PFSK-1 (cell line): ENCODE data around the gene RIT2.

Experiments used
- POLR2AphosphoS5 ChIP-seq: IDR thresholded peaks from 2 replicates; pipeline ENCODE4 v1.6.1; 2012; ENCODE audit warnings: low read depth, mild to moderate bottlenecking, control low read depth, low read length, moderate library complexity
- SIN3A ChIP-seq: IDR thresholded peaks from 2 replicates; pipeline ENCODE4 v1.6.1; 2012; ENCODE audit warnings: mild to moderate bottlenecking, low read length, moderate library complexity, borderline replicate concordance; ENCODE audit not compliant: insufficient read depth
- TAF1 ChIP-seq: IDR thresholded peaks from 2 replicates; pipeline ENCODE4 v1.6.1; 2012; ENCODE audit warnings: low read length, control low read depth, borderline replicate concordance; ENCODE audit not compliant: insufficient read depth

DNA sequence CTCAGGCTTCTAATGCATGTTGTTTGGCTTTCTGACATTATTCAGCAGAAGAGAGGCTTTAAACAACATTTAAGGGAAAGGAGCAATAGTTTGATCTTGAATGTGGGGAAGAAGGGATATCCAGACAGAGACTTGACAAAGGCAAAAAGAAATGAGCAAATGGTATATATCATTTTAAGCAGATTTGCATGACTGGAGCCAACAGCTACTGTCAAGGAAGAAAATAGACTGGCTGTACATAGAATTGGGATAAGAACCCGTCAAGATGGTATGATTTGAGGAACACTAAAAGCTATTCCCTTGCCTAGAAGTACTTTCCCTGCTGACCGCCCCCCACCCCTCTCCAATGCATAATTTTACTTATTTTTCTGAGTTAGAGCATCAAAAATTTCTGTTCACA is 174.5 kb downstream of the RIT2 start:
- TF ChIP-seq SIN3A (no peak), POLR2AphosphoS5 (no peak), TAF1 (no peak)
